Measurements from ENCODE around the gene CLCF1.

Gene CLCF1

DNA sequence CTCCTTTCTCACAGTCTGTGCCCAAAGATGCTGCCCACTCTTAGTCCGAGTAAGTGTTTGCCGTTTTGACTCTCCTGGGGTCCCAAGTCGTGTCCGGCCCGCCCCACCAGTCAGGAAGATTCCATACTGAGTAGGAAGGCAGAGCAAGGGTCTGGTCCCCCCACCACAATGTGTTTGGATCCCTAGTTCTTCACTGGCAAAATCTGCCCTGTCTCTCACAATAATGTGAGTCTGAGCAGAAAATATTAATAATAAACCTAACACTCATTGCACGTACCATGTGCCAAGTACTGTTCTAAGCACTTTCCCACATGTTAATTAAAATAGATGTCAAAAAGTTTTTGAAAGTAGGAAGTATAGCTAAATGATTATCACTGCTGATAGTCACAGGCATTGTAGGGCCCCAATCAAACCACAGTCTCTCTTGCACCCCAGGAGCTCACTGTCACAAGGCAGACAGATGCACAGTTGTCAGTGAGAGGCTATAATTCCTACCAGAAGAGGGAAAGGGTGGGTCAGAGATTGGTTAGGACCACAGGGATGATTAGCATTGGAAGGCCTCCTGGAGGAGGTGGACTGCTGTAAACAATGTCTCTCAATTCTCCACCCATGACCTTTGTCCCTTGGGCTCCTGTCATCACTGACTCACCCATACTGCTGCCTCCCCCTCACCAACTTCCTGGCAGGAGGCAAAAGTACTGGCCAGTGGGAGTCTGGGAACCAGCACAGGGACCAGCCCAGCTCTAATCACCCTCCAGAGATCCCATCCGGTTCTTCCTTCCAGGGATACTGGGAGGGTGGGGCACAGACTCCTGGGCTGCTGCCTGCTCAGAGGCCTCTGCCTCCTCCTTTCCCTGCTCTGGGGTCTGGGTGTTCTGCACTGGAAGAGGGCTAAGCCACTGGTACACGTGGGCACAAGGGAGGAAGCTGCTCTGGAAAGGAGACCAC, 19.0 kb downstream of the CLCF1 start:
- peak overlapping the region; percentile 98 for H3K9ac ChIP-seq (ENCODE audit: low read length)
- peaks cover 70% of the 10 kb centered on the region for H3K4me1 ChIP-seq (ENCODE audit: control insufficient read depth, insufficient read depth, low read length)
- H3K36me3 ChIP-seq (ENCODE audit: control insufficient read depth, insufficient read depth, low read length) = no peaks in the 10 kb centered on the region
- H3K27me3 ChIP-seq (ENCODE audit: control insufficient read depth, insufficient read depth, low read length) = no peaks in the 10 kb centered on the region
- no peaks in the 10 kb centered on the region for H3K9me3 ChIP-seq (ENCODE audit: control insufficient read depth, low read length)
- H3K4me3 ChIP-seq (ENCODE audit: low read length) = peak overlapping the region; percentile 77

DNA sequence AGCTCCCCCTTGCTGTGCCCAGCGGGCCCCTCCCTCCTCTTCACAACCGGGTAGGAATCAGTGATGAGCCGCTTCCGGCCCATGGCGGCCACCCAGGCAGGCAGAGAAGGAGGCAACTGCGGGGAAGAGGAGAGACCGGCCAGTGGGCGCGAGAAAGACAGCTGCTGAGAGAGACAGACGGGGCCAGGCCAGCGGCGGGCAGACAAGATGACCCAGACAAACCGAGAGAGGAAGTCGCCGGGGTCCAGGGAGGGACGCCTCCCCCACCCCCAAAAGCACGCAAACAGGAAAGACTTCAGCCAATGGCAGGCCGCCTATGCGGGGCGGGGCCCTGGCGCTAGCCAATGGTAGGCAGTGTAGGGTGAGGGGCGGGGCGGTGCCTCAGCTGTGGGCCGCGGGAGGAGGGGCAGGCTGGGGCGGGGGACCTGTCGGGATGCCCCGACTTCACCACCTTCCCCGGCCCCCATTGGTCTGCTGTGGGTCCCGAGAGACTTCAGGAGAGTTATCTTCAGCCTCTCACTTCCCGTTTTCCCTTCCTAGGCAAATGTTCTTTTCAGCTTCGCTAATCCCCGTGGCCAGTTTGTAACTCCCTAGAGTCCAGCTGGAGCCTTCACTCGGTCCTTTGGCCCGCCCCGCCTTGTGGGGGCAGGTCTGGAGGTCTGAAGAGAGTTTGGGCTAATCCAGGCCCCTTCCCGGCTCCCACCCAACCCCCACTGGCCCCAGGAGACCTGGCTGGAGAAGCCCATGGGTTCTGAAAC, 19.9 kb downstream of the CLCF1 start, which contains the start of gene POLD4:
Gene POLD4 (minus strand): TSS at position 230 of the 758 bp plus-strand sequence. CDS start 147 bp downstream, at position 83.
- Histone ChIP-seq H3K4me1 (ENCODE audit: control insufficient read depth, insufficient read depth, low read length) (peaks cover 78% of the 10 kb centered on the region), H3K27me3 (ENCODE audit: control insufficient read depth, insufficient read depth, low read length) (no peaks in the 10 kb centered on the region), H3K9ac (ENCODE audit: low read length) (peak within 1 kb of the TSS; percentile 98), H3K4me3 (ENCODE audit: low read length) (peak within 1 kb of the TSS; percentile 77), H3K36me3 (ENCODE audit: control insufficient read depth, insufficient read depth, low read length) (no peaks in the 10 kb centered on the region), H3K9me3 (ENCODE audit: control insufficient read depth, low read length) (no peaks in the 10 kb centered on the region)

DNA sequence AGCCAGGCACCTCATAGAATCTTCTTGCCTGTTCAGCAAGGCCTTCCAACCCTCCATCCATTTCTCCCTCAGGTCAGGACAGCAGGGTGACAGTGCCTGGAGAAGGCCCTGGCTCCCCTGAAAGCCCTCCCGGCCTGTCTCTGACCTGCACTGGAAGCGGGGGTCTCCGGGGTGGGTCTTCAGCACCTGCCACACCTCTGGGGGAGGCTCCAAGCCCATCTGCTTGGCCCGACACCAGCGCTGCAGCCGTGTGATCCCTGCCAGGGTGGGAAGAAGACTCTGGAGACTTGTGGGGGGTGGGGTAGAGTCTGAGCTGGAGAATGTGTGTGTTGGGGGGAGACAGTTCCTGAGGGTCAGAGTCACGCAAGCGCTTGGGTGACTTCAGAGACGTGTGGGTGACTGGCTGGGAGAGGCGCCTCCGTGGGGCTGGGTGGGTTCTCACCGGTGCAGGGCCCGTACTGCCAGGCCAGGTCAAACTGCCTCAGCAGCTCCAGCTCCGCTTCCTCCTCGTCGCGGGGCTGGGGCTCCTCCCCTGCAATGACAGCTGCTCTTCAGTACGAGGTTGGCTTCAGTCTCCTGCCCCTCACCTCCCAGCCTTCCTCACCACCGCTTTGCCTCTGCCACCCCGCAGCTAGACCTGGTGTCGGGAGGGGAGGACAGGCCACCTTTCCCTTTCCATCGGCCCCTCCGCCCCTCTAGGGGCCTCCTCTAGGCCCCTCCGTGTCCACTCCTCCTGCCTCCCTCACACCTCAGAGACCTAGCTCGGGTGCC, 20.7 kb downstream of the CLCF1 start:
- no peaks in the 10 kb centered on the region for H3K27me3 ChIP-seq (ENCODE audit: control insufficient read depth, insufficient read depth, low read length)
- peak overlapping the region; percentile 77 for H3K4me3 ChIP-seq (ENCODE audit: low read length)
- peaks cover 80% of the 10 kb centered on the region for H3K4me1 ChIP-seq (ENCODE audit: control insufficient read depth, insufficient read depth, low read length)
- H3K9me3 ChIP-seq (ENCODE audit: control insufficient read depth, low read length) = no peaks in the 10 kb centered on the region
- no peaks in the 10 kb centered on the region for H3K36me3 ChIP-seq (ENCODE audit: control insufficient read depth, insufficient read depth, low read length)
- H3K9ac ChIP-seq (ENCODE audit: low read length) = peak overlapping the region; percentile 98

DNA sequence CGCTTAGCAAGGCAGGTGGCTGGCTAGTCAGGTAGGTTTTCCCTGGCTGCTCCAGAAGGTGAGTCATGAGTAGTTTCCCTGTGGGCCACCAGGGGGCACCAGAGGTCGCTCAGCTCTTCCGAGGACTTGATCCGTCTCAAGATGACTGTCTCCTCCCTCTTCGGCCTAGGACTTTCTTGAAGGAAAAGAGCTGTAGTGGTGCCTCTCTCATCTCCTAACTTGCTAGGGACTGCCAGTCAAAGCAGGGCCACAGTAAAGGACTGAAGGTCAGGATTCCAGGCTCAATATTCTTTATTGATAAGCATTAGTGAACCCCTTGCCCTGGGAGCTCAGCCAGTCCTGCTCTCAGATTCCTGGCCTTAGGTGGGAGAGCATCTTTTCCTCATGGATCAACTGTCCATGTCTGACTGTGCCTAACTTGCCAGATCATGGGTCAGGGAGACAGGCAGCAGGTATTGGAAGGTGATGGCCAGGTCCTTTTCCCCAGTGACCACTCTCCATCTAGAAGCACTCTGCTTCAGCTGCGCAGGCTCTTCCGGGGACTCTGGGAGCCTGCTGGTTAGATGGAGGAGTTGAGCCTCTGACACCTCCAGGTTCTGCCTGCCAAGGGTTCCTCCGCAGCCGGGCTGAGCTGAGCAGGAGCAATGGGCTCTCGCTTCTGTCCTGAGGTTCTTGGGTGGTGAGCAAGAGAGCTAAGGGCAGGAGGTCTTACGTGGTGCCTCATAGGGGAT, 22.0 kb downstream of the CLCF1 start:
- Histone ChIP-seq H3K9ac (ENCODE audit: low read length) (peak overlapping the region; percentile 26), H3K4me1 (ENCODE audit: control insufficient read depth, insufficient read depth, low read length) (peaks cover 76% of the 10 kb centered on the region), H3K4me3 (ENCODE audit: low read length) (no peak overlapping the region), H3K36me3 (ENCODE audit: control insufficient read depth, insufficient read depth, low read length) (no peaks in the 10 kb centered on the region), H3K27me3 (ENCODE audit: control insufficient read depth, insufficient read depth, low read length) (no peaks in the 10 kb centered on the region), H3K9me3 (ENCODE audit: control insufficient read depth, low read length) (no peaks in the 10 kb centered on the region)

DNA sequence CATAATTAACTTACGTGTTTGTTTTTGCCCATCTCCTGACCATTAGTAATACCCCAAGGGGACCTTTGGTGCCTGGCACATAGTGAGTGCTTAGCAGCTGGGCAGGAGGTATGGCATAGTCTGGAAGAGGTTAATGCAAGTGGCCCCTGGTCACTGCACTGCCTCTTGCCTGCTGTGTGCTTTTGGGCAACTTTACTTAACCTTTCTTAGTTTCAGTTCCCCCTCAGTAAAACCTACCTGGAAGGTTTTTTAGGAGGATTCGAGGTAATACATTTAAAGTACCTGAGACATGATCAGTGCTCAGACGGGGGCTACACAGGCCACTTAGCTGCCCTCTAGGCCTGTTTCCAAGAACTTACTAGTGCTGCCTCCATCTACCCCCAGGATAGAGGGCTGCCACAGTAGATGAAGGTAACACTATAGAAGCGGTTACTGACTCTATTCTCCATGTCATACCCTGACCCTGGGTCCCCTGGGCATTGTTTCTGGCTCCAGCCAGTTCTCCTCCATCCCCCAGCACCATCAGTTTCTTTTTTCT, 23.4 kb downstream of the CLCF1 start:
- H3K9ac ChIP-seq (ENCODE audit: low read length) = no peak overlapping the region
- peaks cover 73% of the 10 kb centered on the region for H3K4me1 ChIP-seq (ENCODE audit: control insufficient read depth, insufficient read depth, low read length)
- H3K27me3 ChIP-seq (ENCODE audit: control insufficient read depth, insufficient read depth, low read length) = no peaks in the 10 kb centered on the region
- H3K4me3 ChIP-seq (ENCODE audit: low read length) = no peak overlapping the region
- H3K36me3 ChIP-seq (ENCODE audit: control insufficient read depth, insufficient read depth, low read length) = no peaks in the 10 kb centered on the region
- H3K9me3 ChIP-seq (ENCODE audit: control insufficient read depth, low read length) = no peaks in the 10 kb centered on the region

DNA sequence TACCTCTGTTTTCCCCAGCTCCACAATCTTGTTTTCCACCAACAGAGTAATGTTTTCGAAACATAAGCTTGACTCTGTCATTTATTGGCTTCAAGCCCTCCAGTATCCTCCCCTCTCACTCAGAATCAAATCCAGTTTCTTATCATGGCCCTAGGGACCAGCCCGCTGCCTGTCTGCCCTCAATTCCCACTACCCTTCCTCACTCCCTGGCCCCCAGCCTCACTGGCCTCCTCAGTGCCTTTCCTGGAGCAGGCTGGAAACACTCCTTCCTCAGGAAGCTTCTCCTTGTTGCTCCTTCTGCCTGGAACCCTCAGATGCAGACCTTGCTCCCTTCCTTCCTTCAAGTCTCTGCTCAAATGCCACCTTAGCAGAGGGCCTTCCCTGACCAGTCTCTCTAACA, 23.9 kb downstream of the CLCF1 start:
- H3K9ac ChIP-seq (ENCODE audit: low read length) = no peak overlapping the region
- H3K4me1 ChIP-seq (ENCODE audit: control insufficient read depth, insufficient read depth, low read length) = peaks cover 73% of the 10 kb centered on the region
- no peaks in the 10 kb centered on the region for H3K27me3 ChIP-seq (ENCODE audit: control insufficient read depth, insufficient read depth, low read length)
- no peaks in the 10 kb centered on the region for H3K36me3 ChIP-seq (ENCODE audit: control insufficient read depth, insufficient read depth, low read length)
- H3K4me3 ChIP-seq (ENCODE audit: low read length) = no peak overlapping the region
- H3K9me3 ChIP-seq (ENCODE audit: control insufficient read depth, low read length) = no peaks in the 10 kb centered on the region

DNA sequence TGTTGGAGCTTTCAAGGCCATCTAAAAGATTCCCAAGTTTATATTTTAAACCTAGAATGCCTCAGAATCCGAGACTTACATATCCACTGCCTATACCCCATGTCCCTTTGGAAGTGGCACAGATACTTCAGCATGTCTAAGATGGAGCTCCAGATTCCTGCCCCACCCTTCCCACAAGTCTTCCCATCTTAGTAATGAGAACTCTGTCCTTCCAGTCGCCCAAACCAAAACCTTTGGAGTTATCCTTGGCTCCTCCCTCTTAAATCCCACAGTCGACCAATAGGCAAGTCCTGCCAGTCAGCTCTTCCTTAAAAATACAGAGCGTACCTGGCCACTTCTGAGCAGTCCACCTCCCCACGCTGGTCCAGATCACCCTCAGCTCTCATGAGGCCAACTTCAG, 24.4 kb downstream of the CLCF1 start:
- Histone ChIP-seq H3K9ac (ENCODE audit: low read length) (no peak overlapping the region), H3K4me1 (ENCODE audit: control insufficient read depth, insufficient read depth, low read length) (peaks cover 73% of the 10 kb centered on the region), H3K36me3 (ENCODE audit: control insufficient read depth, insufficient read depth, low read length) (no peaks in the 10 kb centered on the region), H3K9me3 (ENCODE audit: control insufficient read depth, low read length) (no peaks in the 10 kb centered on the region), H3K27me3 (ENCODE audit: control insufficient read depth, insufficient read depth, low read length) (no peaks in the 10 kb centered on the region), H3K4me3 (ENCODE audit: low read length) (no peak overlapping the region)

DNA sequence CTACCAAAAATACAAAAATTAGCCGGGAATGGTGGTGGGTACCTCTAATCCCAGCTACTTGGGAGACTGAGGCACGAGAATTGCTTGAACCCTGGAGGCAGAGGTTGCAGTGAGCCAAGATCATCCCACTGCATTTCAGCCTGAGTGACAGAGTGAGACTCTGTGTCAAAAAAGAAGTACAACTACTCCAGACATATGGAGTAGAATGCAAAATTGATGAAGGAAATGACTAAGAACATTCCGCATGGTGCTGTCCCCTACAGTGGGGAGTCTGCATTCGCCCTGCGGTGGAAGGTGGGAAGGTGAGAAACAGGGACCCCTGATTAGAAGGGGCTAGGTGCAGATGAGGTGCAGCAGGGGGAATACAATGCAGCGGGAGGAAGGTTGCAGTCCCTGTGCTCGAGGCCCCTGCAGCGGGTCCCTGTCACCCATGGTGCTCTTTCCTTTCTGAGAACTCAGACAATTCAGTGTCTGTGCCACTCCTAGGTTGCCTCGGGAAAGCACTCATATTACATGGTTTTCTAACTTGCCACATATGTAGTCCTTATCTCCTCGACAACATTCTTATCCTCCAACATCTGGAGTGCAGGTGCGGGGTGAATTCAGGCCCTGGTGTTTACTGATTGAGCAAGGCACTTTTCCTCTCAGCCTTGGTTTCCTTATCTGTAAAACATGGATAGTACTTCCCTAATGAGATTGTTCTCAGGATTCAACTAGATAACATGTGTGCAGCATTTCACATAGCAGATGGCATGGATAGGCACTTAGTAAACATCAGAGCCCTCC, 25.2 kb downstream of the CLCF1 start:
- H3K27me3 ChIP-seq (ENCODE audit: control insufficient read depth, insufficient read depth, low read length) = no peaks in the 10 kb centered on the region

DNA sequence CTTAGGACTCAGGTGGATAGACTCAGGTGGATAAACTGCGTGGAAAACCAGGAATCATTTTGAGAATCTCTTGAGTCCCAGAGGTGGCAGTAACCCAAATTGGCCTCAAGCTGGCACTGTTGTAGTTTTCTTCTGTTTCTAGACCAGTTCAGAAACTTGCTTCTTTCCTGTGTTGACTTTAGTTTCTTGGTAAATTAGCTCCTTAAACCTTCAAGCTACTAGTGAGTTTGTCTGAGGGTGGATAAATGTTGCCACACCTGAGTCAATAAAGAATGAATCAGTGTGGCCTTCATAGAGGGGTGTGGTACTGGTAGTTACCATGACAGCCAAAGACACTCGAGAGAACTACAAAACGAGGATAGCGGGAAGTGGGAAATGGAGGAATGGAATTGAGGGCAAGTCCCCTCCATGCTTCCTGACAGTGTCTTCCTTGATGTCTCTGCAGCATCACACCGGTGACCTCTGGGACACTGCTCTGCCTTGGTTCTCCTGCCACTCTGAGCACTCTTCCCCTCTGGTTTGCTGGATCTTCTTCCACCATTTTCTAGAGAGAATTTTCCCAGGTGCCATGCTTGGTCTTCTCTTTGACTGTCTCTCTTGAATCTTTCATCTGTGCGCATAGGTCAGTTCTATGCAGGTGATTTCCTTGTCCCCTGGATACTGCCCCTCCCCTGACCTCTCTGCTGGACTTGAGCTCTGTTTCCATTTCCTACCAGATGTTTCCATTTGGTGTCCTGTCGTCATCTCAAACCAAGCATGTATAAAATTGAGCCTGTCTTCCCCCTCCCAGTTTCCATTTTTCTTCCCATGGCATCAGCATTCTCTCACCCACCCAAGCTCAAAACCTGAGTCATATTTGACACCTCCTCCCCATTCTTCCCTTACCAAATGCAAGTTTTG, 27.2 kb downstream of the CLCF1 start:
- H3K9me3 ChIP-seq (ENCODE audit: control insufficient read depth, low read length) = no peaks in the 10 kb centered on the region
- H3K4me3 ChIP-seq (ENCODE audit: low read length) = no peak overlapping the region
- H3K27me3 ChIP-seq (ENCODE audit: control insufficient read depth, insufficient read depth, low read length) = no peaks in the 10 kb centered on the region
- no peaks in the 10 kb centered on the region for H3K36me3 ChIP-seq (ENCODE audit: control insufficient read depth, insufficient read depth, low read length)
- H3K4me1 ChIP-seq (ENCODE audit: control insufficient read depth, insufficient read depth, low read length) = peaks cover 56% of the 10 kb centered on the region
- peak overlapping the region; percentile 3 for H3K9ac ChIP-seq (ENCODE audit: low read length)

More for the DNA sequence above, 25.2 kb downstream of the CLCF1 start:
- no peaks in the 10 kb centered on the region for H3K9me3 ChIP-seq (ENCODE audit: control insufficient read depth, low read length)
- no peak overlapping the region for H3K9ac ChIP-seq (ENCODE audit: low read length)
- H3K36me3 ChIP-seq (ENCODE audit: control insufficient read depth, insufficient read depth, low read length) = no peaks in the 10 kb centered on the region
- peaks cover 70% of the 10 kb centered on the region for H3K4me1 ChIP-seq (ENCODE audit: control insufficient read depth, insufficient read depth, low read length)
- no peak overlapping the region for H3K4me3 ChIP-seq (ENCODE audit: low read length)

All from mucosa of stomach (tissue), 1 donor.